Activated naive CD8-positive, alpha-beta T cell treated with anti-CD3 and anti-CD28 coated beads, Interleukin-2, amount 50 U/mL, for 24 hours (primary cell): ENCODE data around the gene NXPH1.

Experiments
- ATAC-seq: fragments of 150-1000 bp; cut with Tn5 transposase; one replicate; pipeline ENCODE4 v1.10.0; 2021
- DNase-seq: peaks from one replicate; pipeline ENCODE4 v3.0.0; 2021
- H3K27ac Mint-ChIP-seq: one replicate; pipeline ENCODE4 v1.8.0; 2021; ENCODE audit warnings: mild to moderate bottlenecking, mixed read lengths
- H3K27me3 Mint-ChIP-seq: one replicate; pipeline ENCODE4 v1.8.0; 2021; ENCODE audit warnings: mixed read lengths
- H3K36me3 Mint-ChIP-seq: one replicate; pipeline ENCODE4 v1.8.0; 2021; ENCODE audit warnings: low read depth, mixed read lengths
- H3K4me1 Mint-ChIP-seq: one replicate; pipeline ENCODE4 v1.8.0; 2021; ENCODE audit warnings: mixed read lengths
- H3K4me3 Mint-ChIP-seq: one replicate; pipeline ENCODE4 v1.8.0; 2021; ENCODE audit warnings: mild to moderate bottlenecking, moderate library complexity, mixed read lengths
- H3K9me3 Mint-ChIP-seq: one replicate; pipeline ENCODE4 v1.8.0; 2021; ENCODE audit warnings: mixed read lengths

NXPH1 gene

GRCh38 chr7:8433477-8434289, at the start of gene NXPH1:
NXPH1 (plus strand) TSS chr7:8433609.
- H3K9me3 Mint-ChIP-seq = no peaks in the 10 kb centered on the region
- peaks cover 9% of the 10 kb centered on the region for H3K4me1 Mint-ChIP-seq
- peaks cover 65% of the 10 kb centered on the region for H3K27me3 Mint-ChIP-seq
- no peak within 1 kb of the TSS for H3K4me3 Mint-ChIP-seq
- peaks cover 3% of the 10 kb centered on the region for H3K36me3 Mint-ChIP-seq
- no peak for DNase-seq
- ATAC-seq = peak; percentile 23
- H3K27ac Mint-ChIP-seq = no peak within 1 kb of the TSS

- Mint-ChIP-seq H3K4me1 (no peaks in the 10 kb centered on the region), H3K4me3 (no peak overlapping the region), H3K36me3 (no peaks in the 10 kb centered on the region), H3K9me3 (no peaks in the 10 kb centered on the region), H3K27me3 (peaks cover 10% of the 10 kb centered on the region), H3K27ac (no peak overlapping the region)
- no peak for ATAC-seq
- no peak for DNase-seq
These were observed 48.5 kb upstream of the NXPH1 start for GRCh38 chr7:8384901-8385300.

- ATAC-seq (no peak), DNase-seq (no peak)
- Mint-ChIP-seq H3K9me3 (no peaks in the 10 kb centered on the region), H3K36me3 (no peaks in the 10 kb centered on the region), H3K4me3 (no peak overlapping the region), H3K4me1 (peaks cover 1% of the 10 kb centered on the region), H3K27ac (no peak overlapping the region), H3K27me3 (peaks cover 17% of the 10 kb centered on the region)
These were observed 46.4 kb upstream of the NXPH1 start for GRCh38 chr7:8386926-8387550.

GRCh38 chr7:8387551-8388256, 45.7 kb upstream of the NXPH1 start:
- H3K36me3 Mint-ChIP-seq = no peaks in the 10 kb centered on the region
- peaks cover 17% of the 10 kb centered on the region for H3K27me3 Mint-ChIP-seq
- no peak for ATAC-seq
- H3K4me1 Mint-ChIP-seq = peaks cover 1% of the 10 kb centered on the region
- no peak overlapping the region for H3K27ac Mint-ChIP-seq
- no peak for DNase-seq
- H3K9me3 Mint-ChIP-seq = no peaks in the 10 kb centered on the region
- no peak overlapping the region for H3K4me3 Mint-ChIP-seq

- Mint-ChIP-seq H3K36me3 (no peaks in the 10 kb centered on the region), H3K27me3 (peaks cover 17% of the 10 kb centered on the region), H3K27ac (no peak overlapping the region), H3K9me3 (no peaks in the 10 kb centered on the region), H3K4me3 (no peak overlapping the region), H3K4me1 (peaks cover 1% of the 10 kb centered on the region)
- no peak for ATAC-seq
- DNase-seq = no peak
These were observed 45.2 kb upstream of the NXPH1 start for GRCh38 chr7:8388257-8388625.

GRCh38 chr7:8389593-8390261, 43.7 kb upstream of the NXPH1 start:
- ATAC-seq (no peak), DNase-seq (no peak)
- H3K4me3 Mint-ChIP-seq = no peak overlapping the region
- H3K9me3 Mint-ChIP-seq = no peaks in the 10 kb centered on the region
- peaks cover 15% of the 10 kb centered on the region for H3K27me3 Mint-ChIP-seq
- H3K36me3 Mint-ChIP-seq = no peaks in the 10 kb centered on the region
- H3K4me1 Mint-ChIP-seq = peaks cover 1% of the 10 kb centered on the region
- no peak overlapping the region for H3K27ac Mint-ChIP-seq

- Mint-ChIP-seq H3K9me3 (no peaks in the 10 kb centered on the region), H3K27me3 (peaks cover 13% of the 10 kb centered on the region), H3K27ac (no peak overlapping the region), H3K36me3 (no peaks in the 10 kb centered on the region), H3K4me1 (peaks cover 1% of the 10 kb centered on the region), H3K4me3 (no peak overlapping the region)
- DNase-seq = no peak
- ATAC-seq = no peak
These were observed 43.2 kb upstream of the NXPH1 start for GRCh38 chr7:8390262-8390626.

- DNase-seq (no peak), ATAC-seq (no peak)
- Mint-ChIP-seq H3K36me3 (no peaks in the 10 kb centered on the region), H3K27me3 (peaks cover 10% of the 10 kb centered on the region), H3K4me3 (no peak overlapping the region), H3K9me3 (no peaks in the 10 kb centered on the region), H3K27ac (no peak overlapping the region), H3K4me1 (peaks cover 1% of the 10 kb centered on the region)
These were observed 41.9 kb upstream of the NXPH1 start for GRCh38 chr7:8391353-8392062.

- ATAC-seq = no peak
- Mint-ChIP-seq H3K36me3 (no peaks in the 10 kb centered on the region), H3K27me3 (peaks cover 5% of the 10 kb centered on the region), H3K9me3 (no peaks in the 10 kb centered on the region), H3K4me3 (no peak overlapping the region), H3K4me1 (peaks cover 1% of the 10 kb centered on the region), H3K27ac (no peak overlapping the region)
- DNase-seq = no peak
These were observed 37.1 kb upstream of the NXPH1 start for GRCh38 chr7:8396294-8396693.

GRCh38 chr7:8408871-8409270, 24.5 kb upstream of the NXPH1 start:
- H3K4me1 Mint-ChIP-seq = no peaks in the 10 kb centered on the region
- DNase-seq = no peak

GRCh38 chr7:8411103-8411502, 22.3 kb upstream of the NXPH1 start:
- no peaks in the 10 kb centered on the region for H3K36me3 Mint-ChIP-seq

More at GRCh38 chr7:8408871-8409270, 24.5 kb upstream of the NXPH1 start:
- H3K4me3 Mint-ChIP-seq = no peak overlapping the region
- no peak overlapping the region for H3K27ac Mint-ChIP-seq
- H3K9me3 Mint-ChIP-seq = no peaks in the 10 kb centered on the region
- peaks cover 14% of the 10 kb centered on the region for H3K27me3 Mint-ChIP-seq
- H3K36me3 Mint-ChIP-seq = no peaks in the 10 kb centered on the region
- ATAC-seq = no peak

GRCh38 chr7:8413600-8413999, 19.8 kb upstream of the NXPH1 start:
- no peak for DNase-seq
- Mint-ChIP-seq H3K9me3 (no peaks in the 10 kb centered on the region), H3K27me3 (peaks cover 9% of the 10 kb centered on the region), H3K27ac (no peak overlapping the region), H3K4me1 (no peaks in the 10 kb centered on the region), H3K36me3 (no peaks in the 10 kb centered on the region), H3K4me3 (no peak overlapping the region)
- ATAC-seq = no peak

More at GRCh38 chr7:8411103-8411502, 22.3 kb upstream of the NXPH1 start:
- H3K4me1 Mint-ChIP-seq = no peaks in the 10 kb centered on the region
- no peak for ATAC-seq
- peaks cover 14% of the 10 kb centered on the region for H3K27me3 Mint-ChIP-seq
- H3K4me3 Mint-ChIP-seq = no peak overlapping the region
- no peak for DNase-seq
- H3K27ac Mint-ChIP-seq = no peak overlapping the region
- no peaks in the 10 kb centered on the region for H3K9me3 Mint-ChIP-seq

- no peaks in the 10 kb centered on the region for H3K9me3 Mint-ChIP-seq
- peak; percentile 53 for DNase-seq
- ATAC-seq = no peak
These were observed 14.7 kb upstream of the NXPH1 start for GRCh38 chr7:8418629-8419245.

GRCh38 chr7:8422177-8422576, 11.2 kb upstream of the NXPH1 start:
- H3K4me3 Mint-ChIP-seq = no peak overlapping the region
- ATAC-seq (no peak), DNase-seq (no peak)
- no peak overlapping the region for H3K27ac Mint-ChIP-seq
- H3K4me1 Mint-ChIP-seq = no peaks in the 10 kb centered on the region
- H3K27me3 Mint-ChIP-seq = peaks cover 4% of the 10 kb centered on the region
- H3K36me3 Mint-ChIP-seq = no peaks in the 10 kb centered on the region
- no peaks in the 10 kb centered on the region for H3K9me3 Mint-ChIP-seq

More at GRCh38 chr7:8418629-8419245, 14.7 kb upstream of the NXPH1 start:
- Mint-ChIP-seq H3K36me3 (no peaks in the 10 kb centered on the region), H3K4me1 (no peaks in the 10 kb centered on the region), H3K4me3 (no peak overlapping the region), H3K27me3 (peaks cover 4% of the 10 kb centered on the region), H3K27ac (no peak overlapping the region)
